PC-3 (cell line): ENCODE data around the gene F12. TPM values are rescaled to one million over a fixed set of nuclear protein-coding genes. Genes with fewer than 3 reads are reported as not detected.

Experiments used
- ATAC-seq: fragments of 200-7000 bp; cut with Tn5 transposase; 2 replicates; pipeline ENCODE4 v1.9.1; 2020; ENCODE audit warnings: mild to moderate bottlenecking, moderate library complexity
- BruUV-seq: library from RNA; stranded (reverse); fragments of 400-500 nt; replicated peaks from 2 replicates; lab custom pipeline; 2021; lab: Mats Ljungman, UMichigan
- CTCF ChIA-PET: fragments of 300-600 bp; sonication (Branson Sonifier 250); formaldehyde crosslinking; loops from one replicate; lab custom pipeline; 2022; ENCODE audit warnings: antibody characterized with exemption; lab: Charles Lee
- POLR2A ChIA-PET: fragments of 300-600 bp; sonication (Branson Sonifier 250); formaldehyde crosslinking; loops from one replicate; lab custom pipeline; 2022; ENCODE audit warnings: antibody characterized with exemption; ENCODE audit not compliant: unreplicated experiment; lab: Charles Lee
- DNase-seq: peaks from one replicate; pipeline ENCODE4 v3.0.0-alpha.2; 2015
- H2AFZ ChIP-seq: fragments of 300-600 bp; sonication (generic); 2 replicates; pipeline ENCODE4 v1.6.0; 2016; ENCODE audit warnings: antibody characterized with exemption, low read length
- H3F3A ChIP-seq: fragments of 300-600 bp; sonication (generic); one replicate; pipeline ENCODE4 v1.6.0; 2017; ENCODE audit warnings: antibody characterized with exemption, low read length, control low read depth, mild to moderate bottlenecking; ENCODE audit not compliant: unreplicated experiment
- H3K27ac ChIP-seq: fragments of 300-600 bp; sonication (generic); 2 replicates; pipeline ENCODE4 v1.5.1; 2016; ENCODE audit warnings: mild to moderate bottlenecking, low read length
- H3K27me3 ChIP-seq: fragments of 300-600 bp; sonication (generic); 2 replicates; pipeline ENCODE4 v1.6.1; 2016; ENCODE audit warnings: low read length, mixed read lengths
- H3K36me3 ChIP-seq: fragments of 300-600 bp; sonication (generic); 2 replicates; pipeline ENCODE4 v1.6.1; 2016; ENCODE audit warnings: low read depth, mixed run types, low read length, mixed read lengths
- H3K4me1 ChIP-seq: fragments of 300-600 bp; sonication (generic); 2 replicates; pipeline ENCODE4 v1.5.1; 2016; ENCODE audit warnings: low read length; ENCODE audit not compliant: insufficient read depth
- H3K4me2 ChIP-seq: fragments of 300-600 bp; sonication (generic); 2 replicates; pipeline ENCODE4 v1.6.0; 2016; ENCODE audit warnings: low read length
- H3K4me3 ChIP-seq: fragments of 300-600 bp; sonication (generic); 2 replicates; pipeline ENCODE4 v1.5.1; 2016; ENCODE audit warnings: mild to moderate bottlenecking, low read length, mixed read lengths
- H3K79me2 ChIP-seq: fragments of 300-600 bp; sonication (generic); 2 replicates; pipeline ENCODE4 v1.6.1; 2017; ENCODE audit warnings: low read length, mixed read lengths
- H3K9ac ChIP-seq: fragments of 300-600 bp; sonication (generic); 2 replicates; pipeline ENCODE4 v1.6.0; 2016; ENCODE audit warnings: mild to moderate bottlenecking, low read length
- H3K9me2 ChIP-seq: fragments of 300-600 bp; sonication (generic); replicated peaks from 2 replicates; pipeline ENCODE4 v1.6.1; 2016; ENCODE audit warnings: mixed run types, low read length, mixed read lengths
- H3K9me3 ChIP-seq: fragments of 300-600 bp; sonication (generic); 2 replicates; pipeline ENCODE4 v1.6.1; 2016; ENCODE audit warnings: low read length, mixed read lengths
- H4K20me1 ChIP-seq: fragments of 300-600 bp; sonication (generic); 2 replicates; pipeline ENCODE4 v1.6.1; 2016; ENCODE audit warnings: low read length, mixed read lengths
- EZH2 ChIP-seq: fragments of 300-600 bp; sonication (generic); IDR thresholded peaks from one replicate; pipeline ENCODE4 v1.6.1; 2017; ENCODE audit warnings: antibody characterized with exemption, mild to moderate bottlenecking, low read length; ENCODE audit not compliant: unreplicated experiment
- EZH2phosphoT487 ChIP-seq: fragments of 300-600 bp; sonication (generic); IDR thresholded peaks from 2 replicates; pipeline ENCODE4 v1.6.1; 2018; ENCODE audit warnings: mild to moderate bottlenecking, antibody characterized with exemption, low read length, borderline replicate concordance
- intact Hi-C: fragments of 100-400 bp; cut with micrococcal nuclease; formaldehyde crosslinking; loops from 2 replicates; pipeline ENCODE4 v1.9.0; 2023
- total RNA-seq: library from RNA; depleted of rRNA; stranded (reverse); fragments of >200 nt; gene quantifications from 2 replicates; pipeline ENCODE4 v1.2.3, GENCODE V29; 2014
- TF ChIP-seq, protein P1 (sequence below): fragments of 300-600 bp; sonication (generic); conservative IDR thresholded peaks from 2 replicates; pipeline ENCODE4 v1.5.1; 2017; ENCODE audit warnings: antibody characterized with exemption, low read depth, mild to moderate bottlenecking, low read length

Gene F12
- total RNA-seq, 1 experiment from 2014 or later: 36.8 TPM

GRCh38 chr5:177393990-177394389 is 15.4 kb downstream of the F12 start:
- no peaks in the 10 kb centered on the region for H3K9me3 ChIP-seq
- ChIA-PET POLR2A (no interaction called here), CTCF (no interaction called here)
- no TSS peak for BruUV-seq
- no peak overlapping the region for H3K27ac ChIP-seq
- intact Hi-C loops: no loop called here
- H3K79me2 ChIP-seq: no peaks in the 10 kb centered on the region
- TF ChIP-seq EZH2phosphoT487 (no peak), EZH2 (no peak)
- TF ChIP-seq, protein P1, sequence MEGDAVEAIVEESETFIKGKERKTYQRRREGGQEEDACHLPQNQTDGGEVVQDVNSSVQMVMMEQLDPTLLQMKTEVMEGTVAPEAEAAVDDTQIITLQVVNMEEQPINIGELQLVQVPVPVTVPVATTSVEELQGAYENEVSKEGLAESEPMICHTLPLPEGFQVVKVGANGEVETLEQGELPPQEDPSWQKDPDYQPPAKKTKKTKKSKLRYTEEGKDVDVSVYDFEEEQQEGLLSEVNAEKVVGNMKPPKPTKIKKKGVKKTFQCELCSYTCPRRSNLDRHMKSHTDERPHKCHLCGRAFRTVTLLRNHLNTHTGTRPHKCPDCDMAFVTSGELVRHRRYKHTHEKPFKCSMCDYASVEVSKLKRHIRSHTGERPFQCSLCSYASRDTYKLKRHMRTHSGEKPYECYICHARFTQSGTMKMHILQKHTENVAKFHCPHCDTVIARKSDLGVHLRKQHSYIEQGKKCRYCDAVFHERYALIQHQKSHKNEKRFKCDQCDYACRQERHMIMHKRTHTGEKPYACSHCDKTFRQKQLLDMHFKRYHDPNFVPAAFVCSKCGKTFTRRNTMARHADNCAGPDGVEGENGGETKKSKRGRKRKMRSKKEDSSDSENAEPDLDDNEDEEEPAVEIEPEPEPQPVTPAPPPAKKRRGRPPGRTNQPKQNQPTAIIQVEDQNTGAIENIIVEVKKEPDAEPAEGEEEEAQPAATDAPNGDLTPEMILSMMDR: no peak
- H3K36me3 ChIP-seq: no peaks in the 10 kb centered on the region
- no peak overlapping the region for H2AFZ ChIP-seq
- peaks cover 17% of the 10 kb centered on the region for H3K4me1 ChIP-seq
- no peaks in the 10 kb centered on the region for H3F3A ChIP-seq
- ATAC-seq (no peak), DNase-seq (no peak)
- no peak overlapping the region for H3K4me3 ChIP-seq
- H3K9ac ChIP-seq: no peak overlapping the region
- no peaks in the 10 kb centered on the region for H3K9me2 ChIP-seq
- no peaks in the 10 kb centered on the region for H4K20me1 ChIP-seq
- H3K4me2 ChIP-seq: no peak overlapping the region
- no peaks in the 10 kb centered on the region for H3K27me3 ChIP-seq

DNA sequence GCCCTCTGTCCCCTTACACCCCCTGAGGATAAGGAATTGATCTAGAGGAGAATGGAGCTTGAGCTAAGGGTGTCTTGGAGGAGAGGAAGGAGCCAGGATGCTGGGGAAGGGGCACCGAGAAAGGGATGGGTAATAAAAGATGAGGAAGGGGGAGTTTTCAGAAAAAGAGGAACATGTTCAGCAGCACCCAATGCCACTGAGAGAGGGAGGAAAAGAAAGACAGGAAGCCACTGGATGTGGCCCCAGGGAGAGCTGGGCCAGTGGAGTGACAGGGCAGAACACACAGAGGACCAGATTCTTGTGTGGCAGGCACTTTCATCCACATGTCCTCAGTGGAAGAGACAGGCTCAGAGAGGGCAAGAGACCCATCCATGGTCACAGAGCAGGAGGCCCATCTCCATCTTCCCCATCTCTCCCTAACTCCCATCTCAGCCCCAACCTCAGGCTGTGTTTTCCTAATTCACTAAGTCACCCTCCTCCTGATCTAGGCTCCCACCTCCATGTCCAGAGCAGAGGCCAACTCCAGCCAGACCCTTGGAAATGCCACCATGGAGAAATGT is 16.1 kb downstream of the F12 start:
- no peak overlapping the region for H3K27ac ChIP-seq
- no peak for ATAC-seq
- H3K36me3 ChIP-seq: no peaks in the 10 kb centered on the region
- no peak overlapping the region for H3K4me2 ChIP-seq
- no peak for DNase-seq
- no peaks in the 10 kb centered on the region for H3K27me3 ChIP-seq
- intact Hi-C loops: no loop called here
- no peaks in the 10 kb centered on the region for H3K9me2 ChIP-seq
- no peaks in the 10 kb centered on the region for H3K79me2 ChIP-seq
- H3K9ac ChIP-seq: no peak overlapping the region
- POLR2A ChIA-PET: no interaction called here
- CTCF ChIA-PET: no interaction called here
- H3K9me3 ChIP-seq: no peaks in the 10 kb centered on the region
- TF ChIP-seq, protein P1: no peak
- TF ChIP-seq EZH2phosphoT487 (no peak), EZH2 (no peak)
- H2AFZ ChIP-seq: no peak overlapping the region
- no peaks in the 10 kb centered on the region for H3F3A ChIP-seq
- no peaks in the 10 kb centered on the region for H4K20me1 ChIP-seq
- BruUV-seq: no TSS peak
- H3K4me3 ChIP-seq: no peak overlapping the region
- H3K4me1 ChIP-seq: peaks cover 24% of the 10 kb centered on the region

DNA sequence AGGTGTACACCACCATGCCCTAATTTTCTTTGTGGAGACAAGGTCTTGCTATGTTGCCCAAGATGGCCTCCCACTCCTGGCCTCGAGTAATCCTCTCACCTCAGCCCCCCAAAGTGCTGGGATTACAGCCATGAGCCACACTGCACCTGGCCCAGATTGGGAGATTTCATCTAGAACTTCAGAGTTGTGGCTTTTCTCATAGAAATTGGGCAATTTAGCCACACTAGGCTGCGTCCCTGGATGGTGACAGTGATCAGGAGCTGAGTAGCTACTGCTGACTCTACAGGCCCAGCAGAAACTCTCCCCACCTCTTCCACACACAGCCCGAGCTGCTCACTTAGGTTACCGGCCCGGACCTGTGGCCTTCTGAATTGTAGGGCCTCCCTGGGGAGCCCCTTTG is 16.6 kb downstream of the F12 start:
- H3K4me1 ChIP-seq: peaks cover 27% of the 10 kb centered on the region
- H3K79me2 ChIP-seq: no peaks in the 10 kb centered on the region
- no peaks in the 10 kb centered on the region for H3K9me3 ChIP-seq
- TF ChIP-seq EZH2 (no peak), EZH2phosphoT487 (no peak)
- TF ChIP-seq, protein P1: no peak
- no peaks in the 10 kb centered on the region for H3K27me3 ChIP-seq
- intact Hi-C loops: no loop called here
- no peak overlapping the region for H2AFZ ChIP-seq
- H4K20me1 ChIP-seq: no peaks in the 10 kb centered on the region
- ChIA-PET POLR2A (no interaction called here), CTCF (no interaction called here)
- BruUV-seq: no TSS peak
- H3F3A ChIP-seq: no peaks in the 10 kb centered on the region
- no peak overlapping the region for H3K9ac ChIP-seq
- no peak for ATAC-seq
- no peaks in the 10 kb centered on the region for H3K36me3 ChIP-seq
- no peak overlapping the region for H3K4me3 ChIP-seq
- H3K4me2 ChIP-seq: no peak overlapping the region
- no peak overlapping the region for H3K27ac ChIP-seq
- no peak for DNase-seq
- H3K9me2 ChIP-seq: no peaks in the 10 kb centered on the region
